Psoas muscle (tissue), 8 donors: ENCODE data around the gene DNAJC15. TPM values are rescaled to one million over a fixed set of nuclear protein-coding genes. Genes with fewer than 3 reads are reported as not detected.

Experiments used
- ATAC-seq, 4 donors: fragments of 200-7000 bp; cut with Tn5 transposase; one replicate each; pipeline ENCODE4 v1.9.1; 2020; ENCODE audit warnings: moderate library complexity in 3 of 4, mild to moderate bottlenecking in 2 of 4
- DNase-seq, 2 donors: peaks; one replicate each; pipeline ENCODE4 v3.0.0-alpha.2; 2020
- H3K27ac ChIP-seq: fragments of 200-600 bp; one replicate; pipeline ENCODE4 v1.8.0; 2022
- H3K27me3 ChIP-seq, 3 donors: fragments of 200-600 bp in 1 of 3; one replicate each; pipeline versions ENCODE4 v1.6.1 to v1.8.0; 2013 to 2022; ENCODE audit warnings: low read length in 2 of 3, mild to moderate bottlenecking in 2 of 3, moderate library complexity in 1 of 3; ENCODE audit not compliant: insufficient read depth in 3 of 3
- H3K36me3 ChIP-seq, 2 donors: fragments of 200-600 bp in 1 of 2; one replicate each; pipeline versions ENCODE4 v1.6.1 to v1.8.0; 2013 to 2022; ENCODE audit warnings: low read depth in 1 of 2, mild to moderate bottlenecking in 1 of 2, moderate library complexity in 1 of 2; ENCODE audit not compliant: insufficient read depth in 1 of 2
- H3K4me1 ChIP-seq: fragments of 200-600 bp; one replicate; pipeline ENCODE4 v1.8.0; 2022
- H3K4me3 ChIP-seq: fragments of 200-600 bp; one replicate; pipeline ENCODE4 v1.8.0; 2022; ENCODE audit warnings: mild to moderate bottlenecking
- H3K9me3 ChIP-seq: fragments of 200-600 bp; one replicate; pipeline ENCODE4 v1.8.0; 2022
- WGBS, 3 donors: extraction: QIAGEN DNeasy Blood & Tissue Kit; methylation state at CpG; one replicate each; pipeline versions ENCODE4 v1.1.6 to v1.1.7; 2013; 5-methylcytosine and 5-hydroxymethylcytosine counted together
- intact Hi-C, 2 donors: fragments of 100-400 bp; cut with DNase I; formaldehyde crosslinking; loops; one replicate each; pipeline versions ENCODE4 v1.11.0 to v1.14.2; 2022
- polyA plus RNA-seq, 3 donors: library from polyadenylated mRNA; stranded (reverse); fragments of 200-250 nt; gene quantifications; one replicate each; pipeline ENCODE4 v1.2.3, GENCODE V29; 2013
- total RNA-seq, 4 donors: library from RNA; stranded (reverse); fragmentation: NEBNext Ultra II Directional in 2 of 4; extraction: Animal tissue kit (Norgen Biotek cat#: 25700) in 2 of 4; gene quantifications; one replicate each; pipeline versions ENCODE4 v1.2.1 to v1.2.4, GENCODE V29; 2021 to 2023
- TF ChIP-seq, protein P1 (sequence below): fragments of 200-600 bp; IDR thresholded peaks from one replicate; pipeline ENCODE4 v1.8.0; 2022; ENCODE audit warnings: antibody characterized with exemption
- donor health status: healthy with polysubstance abuse.
- donor health status: DM: no; HTN: no; CAD: no; lungs with moderate emphysema.
- donor health status: Bipolar disorder and iron deficiency.
- donor health status: healthy.
- donor health status: DM: yes; HTN: yes; CAD: no.
- donor health status: DM: no; HTN: no; CAD: no.
- donor health status: DM: no; HTN: no; CAD: no.
- donor health status: DM: yes; HTN: yes; CAD: no.

DNAJC15 gene
- total and polyA plus RNA-seq, 7 donors = 9.4 to 22.4 (median 13.6) TPM

DNA sequence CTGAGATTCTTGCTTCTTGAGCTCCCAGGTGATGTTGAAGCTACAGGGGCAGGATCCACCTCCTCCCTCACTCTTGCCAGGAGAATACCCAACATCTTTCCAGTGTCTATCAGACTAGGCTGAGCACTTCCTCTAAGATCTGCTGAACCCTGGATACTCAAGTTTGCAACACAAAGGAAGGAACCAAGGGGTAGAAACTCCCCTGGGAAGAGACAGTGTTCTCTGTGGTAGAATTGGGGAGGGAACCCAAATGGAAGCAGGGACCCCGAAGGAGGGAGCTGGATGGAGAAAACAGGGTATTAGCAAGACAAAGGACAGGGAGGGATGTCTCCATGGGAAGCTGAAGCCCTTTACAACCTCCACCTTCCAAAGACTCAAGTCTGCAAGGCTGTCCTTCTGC lies 117.6 kb downstream of the DNAJC15 start:
- DNase-seq (no peak), ATAC-seq (no peak)
- H3K27ac ChIP-seq = no peak overlapping the region
- intact Hi-C loops = no loop called here
- H3K9me3 ChIP-seq = no peaks in the 10 kb centered on the region
- no peaks in the 10 kb centered on the region for H3K27me3 ChIP-seq
- H3K36me3 ChIP-seq = no peaks in the 10 kb centered on the region
- 24 to 39% (median 36%) methylated on average over 1 of the region's 1 CpG for WGBS, 3 donors
- TF ChIP-seq, protein P1, sequence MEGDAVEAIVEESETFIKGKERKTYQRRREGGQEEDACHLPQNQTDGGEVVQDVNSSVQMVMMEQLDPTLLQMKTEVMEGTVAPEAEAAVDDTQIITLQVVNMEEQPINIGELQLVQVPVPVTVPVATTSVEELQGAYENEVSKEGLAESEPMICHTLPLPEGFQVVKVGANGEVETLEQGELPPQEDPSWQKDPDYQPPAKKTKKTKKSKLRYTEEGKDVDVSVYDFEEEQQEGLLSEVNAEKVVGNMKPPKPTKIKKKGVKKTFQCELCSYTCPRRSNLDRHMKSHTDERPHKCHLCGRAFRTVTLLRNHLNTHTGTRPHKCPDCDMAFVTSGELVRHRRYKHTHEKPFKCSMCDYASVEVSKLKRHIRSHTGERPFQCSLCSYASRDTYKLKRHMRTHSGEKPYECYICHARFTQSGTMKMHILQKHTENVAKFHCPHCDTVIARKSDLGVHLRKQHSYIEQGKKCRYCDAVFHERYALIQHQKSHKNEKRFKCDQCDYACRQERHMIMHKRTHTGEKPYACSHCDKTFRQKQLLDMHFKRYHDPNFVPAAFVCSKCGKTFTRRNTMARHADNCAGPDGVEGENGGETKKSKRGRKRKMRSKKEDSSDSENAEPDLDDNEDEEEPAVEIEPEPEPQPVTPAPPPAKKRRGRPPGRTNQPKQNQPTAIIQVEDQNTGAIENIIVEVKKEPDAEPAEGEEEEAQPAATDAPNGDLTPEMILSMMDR = no peak
- no peaks in the 10 kb centered on the region for H3K4me1 ChIP-seq
- H3K4me3 ChIP-seq = no peak overlapping the region

DNA sequence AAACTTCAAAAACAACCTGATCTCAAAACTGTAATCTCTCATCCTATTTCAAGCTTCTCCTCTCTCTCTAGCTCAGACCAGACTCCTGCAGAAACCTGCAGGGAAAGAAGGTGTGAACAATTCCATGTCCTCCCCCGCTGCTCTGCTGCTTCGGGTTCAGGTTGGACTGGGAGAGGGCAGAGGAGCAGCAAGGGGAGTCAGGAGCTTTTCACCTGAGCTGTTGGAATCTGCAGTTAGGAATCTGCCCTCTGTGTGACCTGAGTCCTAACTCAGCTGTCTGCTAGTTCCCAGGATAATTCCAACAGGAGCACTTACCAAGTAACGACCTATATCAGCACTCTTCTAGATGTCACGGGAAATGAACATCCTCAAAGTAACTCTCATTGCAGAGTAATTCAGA lies 118.3 kb downstream of the DNAJC15 start:
- Histone ChIP-seq H3K27ac (no peak overlapping the region), H3K36me3 (no peaks in the 10 kb centered on the region), H3K27me3 (no peaks in the 10 kb centered on the region), H3K4me1 (no peaks in the 10 kb centered on the region), H3K9me3 (no peaks in the 10 kb centered on the region), H3K4me3 (no peak overlapping the region)
- intact Hi-C loops = no loop called here
- DNase-seq = no peak
- 87 to 93% (median 90%) methylated on average over 4 of the region's 4 CpGs for WGBS, 3 donors
- no peak for ATAC-seq
- TF ChIP-seq, protein P1 = no peak

DNA sequence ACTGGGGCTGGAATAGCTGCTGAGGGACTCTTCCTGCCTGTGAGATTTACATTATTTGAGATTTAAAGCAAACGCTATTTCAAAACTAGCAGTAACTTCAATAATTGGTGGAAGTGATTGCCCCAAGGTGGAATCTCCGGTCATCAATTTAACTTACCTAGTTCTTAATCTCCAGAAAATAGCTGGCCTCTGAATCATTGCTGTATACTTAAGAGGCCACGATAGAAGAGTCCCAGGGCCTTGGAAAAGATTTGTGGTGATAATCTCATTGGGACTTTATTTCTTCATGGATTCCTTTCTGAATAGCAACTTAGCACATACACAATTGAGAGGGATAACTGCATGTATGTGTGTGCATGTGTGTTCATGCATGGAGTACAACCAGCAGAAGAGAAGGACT lies 120.2 kb downstream of the DNAJC15 start:
- TF ChIP-seq, protein P1 = no peak
- WGBS, 3 donors = 50 to 57% (median 55%) methylated on average over 3 of the region's 3 CpGs
- Histone ChIP-seq H3K27me3 (no peaks in the 10 kb centered on the region), H3K27ac (no peak overlapping the region), H3K4me1 (no peaks in the 10 kb centered on the region), H3K4me3 (no peak overlapping the region), H3K36me3 (no peaks in the 10 kb centered on the region), H3K9me3 (no peaks in the 10 kb centered on the region)
- intact Hi-C loops = no loop called here
- ATAC-seq = no peak
- no peak for DNase-seq

DNA sequence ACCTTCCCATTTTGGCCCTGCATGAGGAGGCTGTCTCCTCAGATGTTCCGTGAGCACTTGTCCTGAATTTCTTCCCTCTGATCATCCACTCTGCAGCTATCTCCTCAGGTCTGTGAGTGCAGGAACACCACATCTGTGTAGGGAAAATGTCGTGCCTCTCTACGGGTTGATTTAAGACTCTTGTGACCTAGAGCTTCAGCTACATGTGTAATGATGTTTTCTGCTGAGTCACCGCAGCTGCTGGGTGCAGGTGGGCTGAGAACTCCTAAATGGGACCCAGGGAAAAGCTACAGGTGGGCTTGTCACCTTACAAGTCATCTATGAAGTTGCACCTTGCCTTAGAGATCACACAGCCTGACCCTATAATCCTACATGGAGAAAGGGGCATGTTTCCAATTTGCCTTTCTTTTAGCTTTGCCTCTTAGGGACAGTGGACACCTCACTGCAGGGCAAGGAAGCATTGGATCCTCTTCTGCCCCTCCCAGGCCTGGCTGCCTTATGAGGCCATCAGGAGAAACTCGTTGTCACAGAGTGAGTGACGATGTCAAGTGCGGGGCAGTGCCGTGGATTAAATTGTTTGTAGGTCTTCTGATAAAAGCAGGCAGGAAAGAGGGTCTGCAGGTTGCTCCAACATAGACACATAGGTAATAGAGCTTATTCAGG lies 122.3 kb downstream of the DNAJC15 start:
- Histone ChIP-seq H3K36me3 (no peaks in the 10 kb centered on the region), H3K9me3 (no peaks in the 10 kb centered on the region), H3K4me3 (no peak overlapping the region), H3K27ac (no peak overlapping the region), H3K27me3 (no peaks in the 10 kb centered on the region), H3K4me1 (no peaks in the 10 kb centered on the region)
- DNase-seq (no peak), ATAC-seq (no peak)
- 59 to 64% (median 61%) methylated on average over 8 of the region's 8 CpGs for WGBS, 3 donors
- TF ChIP-seq, protein P1 = no peak
- intact Hi-C loops = no loop called here

DNA sequence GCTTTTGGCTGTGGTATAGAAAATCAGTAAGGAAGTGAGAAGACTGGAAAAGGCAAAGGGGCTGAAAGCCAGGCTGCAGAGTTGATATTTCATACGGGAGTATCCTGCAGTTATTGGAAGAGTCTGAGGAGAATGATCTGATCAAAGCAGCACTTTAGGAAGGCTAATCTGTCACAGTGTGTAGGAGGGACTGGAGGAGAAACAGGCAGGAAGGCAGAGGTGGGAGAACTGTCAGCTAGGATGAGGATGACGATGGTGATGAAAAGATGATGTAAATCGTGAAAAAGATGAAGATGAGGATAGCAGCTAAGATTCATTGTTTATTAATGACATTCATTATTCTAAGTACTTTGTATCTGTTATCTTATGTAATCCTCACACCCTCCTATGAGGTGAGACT lies 123.0 kb downstream of the DNAJC15 start:
- TF ChIP-seq, protein P1 = no peak
- intact Hi-C loops = no loop called here
- 66 to 83% (median 81%) methylated on average over 3 of the region's 3 CpGs for WGBS, 3 donors

More for the DNA sequence above, 123.0 kb downstream of the DNAJC15 start:
- H3K4me1 ChIP-seq = no peaks in the 10 kb centered on the region
- H3K27me3 ChIP-seq = no peaks in the 10 kb centered on the region
- no peak overlapping the region for H3K4me3 ChIP-seq
- H3K36me3 ChIP-seq = no peaks in the 10 kb centered on the region
- DNase-seq = no peak
- no peaks in the 10 kb centered on the region for H3K9me3 ChIP-seq
- no peak overlapping the region for H3K27ac ChIP-seq
- ATAC-seq = no peak
